CD14-positive monocyte (primary cell): Measurements from ENCODE around the gene TMEM181. TPM values are rescaled to one million over a fixed set of nuclear protein-coding genes. Genes with fewer than 3 reads are reported as not detected.

Experiments used
- DNase-seq, 3 donors: peaks; one replicate each; pipeline ENCODE4 v3.0.0-alpha.2; 2011 to 2022
- H2AFZ ChIP-seq: 2 replicates; pipeline ENCODE4 v1.6.0; 2012; ENCODE audit warnings: mild to moderate bottlenecking, low read depth, low read length, inconsistent platforms; ENCODE audit not compliant: insufficient read depth, poor library complexity, severe bottlenecking
- H3K27ac ChIP-seq, 2 donors: 1 replicate in 1 of 2; 2 replicates in 1 of 2; pipeline ENCODE4 v1.5.1; 2012 to 2013; ENCODE audit warnings: low read length in 2 of 2, control low read depth in 1 of 2, inconsistent platforms in 1 of 2, low read depth in 1 of 2, mild to moderate bottlenecking in 1 of 2
- H3K27me3 ChIP-seq, 2 donors: one replicate each; pipeline versions ENCODE4 v1.6.0 to v1.6.1; 2011 to 2013; ENCODE audit warnings: low read length in 2 of 2; ENCODE audit not compliant: control insufficient read depth in 2 of 2, insufficient read depth in 2 of 2
- H3K36me3 ChIP-seq, 2 donors: replicated peaks in 1 of 2; 1 replicate in 1 of 2; 2 replicates in 1 of 2; pipeline versions ENCODE4 v1.5.1 to v1.6.1; 2012 to 2013; ENCODE audit warnings: low read length in 2 of 2, control low read depth in 1 of 2, inconsistent platforms in 1 of 2, mild to moderate bottlenecking in 1 of 2; ENCODE audit not compliant: insufficient read depth in 2 of 2, control insufficient read depth in 1 of 2
- H3K4me1 ChIP-seq, 2 donors: 1 replicate in 1 of 2; 2 replicates in 1 of 2; pipeline versions ENCODE4 v1.5.1 to v1.6.1; 2012 to 2013; ENCODE audit warnings: low read length in 2 of 2, control low read depth in 1 of 2, inconsistent platforms in 1 of 2, mild to moderate bottlenecking in 1 of 2, moderate library complexity in 1 of 2; ENCODE audit not compliant: insufficient read depth in 2 of 2, control insufficient read depth in 1 of 2
- H3K4me2 ChIP-seq: replicated peaks from 2 replicates; pipeline ENCODE3; 2012; ENCODE audit warnings: low read length, moderate library complexity, mild to moderate bottlenecking; ENCODE audit not compliant: poor library complexity, severe bottlenecking; ENCODE audit errors: extremely low read depth
- H3K4me3 ChIP-seq, 3 experiments: fragments of 200-600 bp in 1 of 3; sonication (generic) in 1 of 3; replicated peaks in 1 of 3; 1 replicate in 2 of 3; 2 replicates in 1 of 3; pipeline ENCODE4 v1.5.1; 2011 to 2013; ENCODE audit warnings: low read length in 3 of 3, mild to moderate bottlenecking in 3 of 3, control low read depth in 2 of 3, low read depth in 2 of 3, inconsistent platforms in 1 of 3, moderate library complexity in 1 of 3
- H3K79me2 ChIP-seq: 2 replicates; pipeline ENCODE4 v1.6.0; 2012; ENCODE audit warnings: mild to moderate bottlenecking, control low read depth, inconsistent platforms, low read length, moderate library complexity; ENCODE audit not compliant: insufficient read depth
- H3K9ac ChIP-seq: 2 replicates; pipeline ENCODE4 v1.6.0; 2017; ENCODE audit warnings: low read length, mild to moderate bottlenecking; ENCODE audit not compliant: insufficient read depth, poor library complexity, severe bottlenecking
- H3K9me3 ChIP-seq, 2 donors: replicated peaks in 1 of 2; 1 replicate in 1 of 2; 2 replicates in 1 of 2; pipeline versions ENCODE4 v1.5.1 to v1.6.1; 2012 to 2013; ENCODE audit warnings: low read length in 2 of 2, control low read depth in 1 of 2; ENCODE audit not compliant: control insufficient read depth in 1 of 2, insufficient read depth in 1 of 2
- H4K20me1 ChIP-seq: 2 replicates; pipeline ENCODE4 v1.6.0; 2012; ENCODE audit warnings: mild to moderate bottlenecking, low read length, control low read depth, moderate library complexity; ENCODE audit not compliant: insufficient read depth
- H3K27ac Mint-ChIP-seq, 7 donors: one replicate each; pipeline ENCODE4 v1.8.0; 2020; ENCODE audit warnings: mild to moderate bottlenecking in 7 of 7, mixed read lengths in 7 of 7, moderate library complexity in 6 of 7, inconsistent platforms in 2 of 7
- H3K27me3 Mint-ChIP-seq, 3 donors: one replicate each; pipeline ENCODE4 v1.8.0; 2021 to 2022; ENCODE audit warnings: low read depth in 3 of 3, mild to moderate bottlenecking in 3 of 3, mixed read lengths in 3 of 3, moderate library complexity in 3 of 3, inconsistent platforms in 1 of 3
- H3K36me3 Mint-ChIP-seq, 2 donors: one replicate each; pipeline ENCODE4 v1.8.0; 2020; ENCODE audit warnings: mixed read lengths in 2 of 2, inconsistent platforms in 1 of 2, mild to moderate bottlenecking in 1 of 2
- H3K4me1 Mint-ChIP-seq: one replicate; pipeline ENCODE4 v1.8.0; 2020; ENCODE audit warnings: mild to moderate bottlenecking, mixed read lengths
- H3K4me3 Mint-ChIP-seq, 2 donors: one replicate each; pipeline ENCODE4 v1.8.0; 2020; ENCODE audit warnings: mild to moderate bottlenecking in 2 of 2, mixed read lengths in 2 of 2, moderate library complexity in 1 of 2
- H3K9me3 Mint-ChIP-seq, 7 donors: one replicate each; pipeline ENCODE4 v1.8.0; 2020 to 2022; ENCODE audit warnings: mixed read lengths in 7 of 7, mild to moderate bottlenecking in 6 of 7, moderate library complexity in 6 of 7, inconsistent platforms in 2 of 7
- CTCF ChIP-seq: fragments of 200-600 bp; IDR thresholded peaks from one replicate; pipeline ENCODE4 v1.8.0; 2022; ENCODE audit warnings: antibody characterized with exemption, mild to moderate bottlenecking
- WGBS: methylation state at CpG from one replicate; pipeline ENCODE4 v1.1.5; 2013; ENCODE audit warnings: missing lambda C conversion rate; ENCODE audit not compliant: insufficient coverage; 5-methylcytosine and 5-hydroxymethylcytosine counted together
- intact Hi-C, 2 donors: fragments of 100-400 bp; cut with micrococcal nuclease; formaldehyde crosslinking; loops; one replicate each; pipeline versions ENCODE4 v1.15.0 to v1.15.1; 2023
- polyA plus RNA-seq, 3 donors: library from polyadenylated mRNA; depleted of rRNA in 1 of 3; unstranded in 2 of 3; stranded (reverse) in 1 of 3; fragments of 300-500 nt in 2 of 3; fragments of >200 nt in 1 of 3; fragmentation: Illumina TruSeq in 2 of 3; gene quantifications; 1 replicate in 2 of 3; 2 replicates in 1 of 3; pipeline ENCODE4 v1.2.3, GENCODE V29; 2012 to 2021

TMEM181 gene
- polyA plus RNA-seq, 3 donors: 2.4 to 6.8 (median 2.6) TPM

- peaks cover 82 to 83% of the 10 kb centered on the region in 2 donors for H3K4me1 ChIP-seq
- H3K4me2 ChIP-seq: peak overlapping the region; percentile 68
- H2AFZ ChIP-seq: peak overlapping the region; percentile 10
- no peaks in the 10 kb centered on the region for H3K9me3 Mint-ChIP-seq
- peak overlapping the region in 1 of 3 experiments; percentile 73 for H3K4me3 ChIP-seq
- peak; percentile 93 to 99 (median 95) for DNase-seq
- H3K9ac ChIP-seq: peak overlapping the region; percentile 62
- intact Hi-C loops: loop anchor here in 1 of 2 donors (10.0 kb wide), 1 partner anchor 452 kb away; no protein-coding TSS in a partner anchor
- peaks cover 20% of the 10 kb centered on the region for H3K79me2 ChIP-seq
- 0% methylated on average over 2 of the region's 14 CpGs for WGBS
- peak overlapping the region; percentile 5 to 80 for H3K4me3 Mint-ChIP-seq
- H3K36me3 ChIP-seq: no peaks in the 10 kb centered on the region
- H3K27ac ChIP-seq: peak overlapping the region; percentile 91 to 94
- H3K27me3 ChIP-seq: no peaks in the 10 kb centered on the region
- no peak for TF ChIP-seq CTCF
- H3K4me1 Mint-ChIP-seq: peaks cover 85% of the 10 kb centered on the region
- peaks cover 0 to 4% (median 2%) of the 10 kb centered on the region in 3 donors for H3K27me3 Mint-ChIP-seq
- H3K9me3 ChIP-seq: no peaks in the 10 kb centered on the region
- peak overlapping the region; percentile 98 to 100 (median 99) for H3K27ac Mint-ChIP-seq
- H4K20me1 ChIP-seq: no peaks in the 10 kb centered on the region
- peaks cover 32 to 41% of the 10 kb centered on the region in 2 donors for H3K36me3 Mint-ChIP-seq
Observed at GRCh38 chr6:158666628-158667359, 106.9 kb downstream of the TMEM181 start.

GRCh38 chr6:158667360-158667981 lies 107.6 kb downstream of the TMEM181 start:
- no peaks in the 10 kb centered on the region for H3K9me3 Mint-ChIP-seq
- 0% methylated on average over 1 of the region's 8 CpGs for WGBS
- no peaks in the 10 kb centered on the region for H4K20me1 ChIP-seq
- peaks cover 75 to 76% of the 10 kb centered on the region in 2 donors for H3K4me1 ChIP-seq
- peaks cover 20% of the 10 kb centered on the region for H3K79me2 ChIP-seq
- H3K4me2 ChIP-seq: peak overlapping the region; percentile 57
- peak overlapping the region; percentile 98 to 100 (median 99) for H3K27ac Mint-ChIP-seq
- peak overlapping the region; percentile 15 for H2AFZ ChIP-seq
- peaks cover 32 to 43% of the 10 kb centered on the region in 2 donors for H3K36me3 Mint-ChIP-seq
- H3K36me3 ChIP-seq: no peaks in the 10 kb centered on the region
- H3K4me3 ChIP-seq: peak overlapping the region in 1 of 3 experiments; percentile 57
- intact Hi-C loops: loop anchor here in 1 of 2 donors (10.0 kb wide), 1 partner anchor 453 kb away; no protein-coding TSS in a partner anchor
- H3K27me3 ChIP-seq: no peaks in the 10 kb centered on the region
- H3K27ac ChIP-seq: peak overlapping the region; percentile 91 to 94
- peaks cover 0 to 4% (median 2%) of the 10 kb centered on the region in 3 donors for H3K27me3 Mint-ChIP-seq
- DNase-seq: peak in 2 of 3 donors; percentile 42
- H3K4me3 Mint-ChIP-seq: peak overlapping the region; percentile 48 to 83
- H3K4me1 Mint-ChIP-seq: peaks cover 79% of the 10 kb centered on the region
- H3K9me3 ChIP-seq: no peaks in the 10 kb centered on the region
- H3K9ac ChIP-seq: peak overlapping the region; percentile 62
- no peak for TF ChIP-seq CTCF
